Colonic mucosa (tissue), 4 donors: ENCODE measurements around the gene PLIN5. TPM values are rescaled to one million over a fixed set of nuclear protein-coding genes. Genes with fewer than 3 reads are reported as not detected.

Source experiments
- DNase-seq: peaks from one replicate; pipeline ENCODE4 v3.0.0-alpha.2; 2020
- H3K27ac ChIP-seq: fragments of 200-600 bp; one replicate; pipeline ENCODE4 v1.8.0; 2021
- H3K27me3 ChIP-seq: fragments of 200-600 bp; one replicate; pipeline ENCODE4 v1.8.0; 2021
- H3K36me3 ChIP-seq: fragments of 200-600 bp; one replicate; pipeline ENCODE4 v1.8.0; 2021
- H3K4me1 ChIP-seq: fragments of 200-600 bp; one replicate; pipeline ENCODE4 v1.8.0; 2021; ENCODE audit warnings: mild to moderate bottlenecking
- H3K4me3 ChIP-seq: fragments of 200-600 bp; one replicate; pipeline ENCODE4 v1.8.0; 2021
- H3K9ac ChIP-seq, 2 donors: one replicate each; pipeline ENCODE4 v1.7.0; 2013; ENCODE audit warnings: control low read depth in 2 of 2, low read depth in 2 of 2, low read length in 2 of 2
- H3K9me3 ChIP-seq: fragments of 200-600 bp; one replicate; pipeline ENCODE4 v1.8.0; 2021
- intact Hi-C: fragments of 100-400 bp; cut with DNase I; formaldehyde crosslinking; loops from one replicate; pipeline ENCODE4 v1.14.1; 2022
- total RNA-seq, 2 donors: library from RNA; stranded (reverse); fragmentation: NEBNext Ultra II Directional in 1 of 2; extraction: Animal tissue kit (Norgen Biotek cat#: 25700) in 1 of 2; gene quantifications; one replicate each; pipeline ENCODE4 v1.2.1, GENCODE V29; 2021
- TF ChIP-seq, protein P1 (sequence below): fragments of 200-600 bp; IDR thresholded peaks from one replicate; pipeline ENCODE4 v1.8.0; 2022; ENCODE audit warnings: antibody characterized with exemption, mild to moderate bottlenecking
- donor health status: healthy.
- donor health status: DM: no; HTN: no; CAD: no.
- donor health status: DM: no; HTN: no; CAD: no.

PLIN5 gene
- total RNA-seq, 2 donors from 2014 or later = 2.0 to 3.5 TPM

DNA sequence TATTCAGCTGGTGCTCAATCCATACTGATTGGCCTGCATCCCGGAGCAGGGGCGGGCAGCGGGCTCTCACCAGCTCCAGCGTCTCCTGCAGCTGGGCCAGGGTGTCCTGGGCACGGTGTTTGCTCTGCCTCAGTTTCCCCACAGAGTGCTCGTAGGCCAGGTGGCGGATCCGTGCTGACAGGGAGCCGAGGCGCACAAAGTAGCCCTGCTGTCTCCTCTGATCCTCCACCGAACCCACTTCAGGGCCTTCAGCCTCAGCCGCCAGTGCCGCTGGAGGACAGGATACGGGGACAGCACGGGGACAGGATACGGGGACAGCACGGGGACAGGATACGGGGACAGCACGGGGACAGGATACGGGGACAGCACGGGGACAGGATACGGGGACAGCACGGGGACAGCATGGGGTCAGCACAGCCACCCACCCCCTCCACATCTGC lies 9.4 kb downstream of the PLIN5 start:
- Histone ChIP-seq H3K27ac (no peak overlapping the region), H3K36me3 (no peaks in the 10 kb centered on the region), H3K9me3 (no peaks in the 10 kb centered on the region), H3K9ac (no peak overlapping the region), H3K4me3 (no peak overlapping the region), H3K4me1 (no peaks in the 10 kb centered on the region), H3K27me3 (no peaks in the 10 kb centered on the region)
- TF ChIP-seq, protein P1, sequence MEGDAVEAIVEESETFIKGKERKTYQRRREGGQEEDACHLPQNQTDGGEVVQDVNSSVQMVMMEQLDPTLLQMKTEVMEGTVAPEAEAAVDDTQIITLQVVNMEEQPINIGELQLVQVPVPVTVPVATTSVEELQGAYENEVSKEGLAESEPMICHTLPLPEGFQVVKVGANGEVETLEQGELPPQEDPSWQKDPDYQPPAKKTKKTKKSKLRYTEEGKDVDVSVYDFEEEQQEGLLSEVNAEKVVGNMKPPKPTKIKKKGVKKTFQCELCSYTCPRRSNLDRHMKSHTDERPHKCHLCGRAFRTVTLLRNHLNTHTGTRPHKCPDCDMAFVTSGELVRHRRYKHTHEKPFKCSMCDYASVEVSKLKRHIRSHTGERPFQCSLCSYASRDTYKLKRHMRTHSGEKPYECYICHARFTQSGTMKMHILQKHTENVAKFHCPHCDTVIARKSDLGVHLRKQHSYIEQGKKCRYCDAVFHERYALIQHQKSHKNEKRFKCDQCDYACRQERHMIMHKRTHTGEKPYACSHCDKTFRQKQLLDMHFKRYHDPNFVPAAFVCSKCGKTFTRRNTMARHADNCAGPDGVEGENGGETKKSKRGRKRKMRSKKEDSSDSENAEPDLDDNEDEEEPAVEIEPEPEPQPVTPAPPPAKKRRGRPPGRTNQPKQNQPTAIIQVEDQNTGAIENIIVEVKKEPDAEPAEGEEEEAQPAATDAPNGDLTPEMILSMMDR = no peak
- DNase-seq = no peak
- intact Hi-C loops = no loop called here

DNA sequence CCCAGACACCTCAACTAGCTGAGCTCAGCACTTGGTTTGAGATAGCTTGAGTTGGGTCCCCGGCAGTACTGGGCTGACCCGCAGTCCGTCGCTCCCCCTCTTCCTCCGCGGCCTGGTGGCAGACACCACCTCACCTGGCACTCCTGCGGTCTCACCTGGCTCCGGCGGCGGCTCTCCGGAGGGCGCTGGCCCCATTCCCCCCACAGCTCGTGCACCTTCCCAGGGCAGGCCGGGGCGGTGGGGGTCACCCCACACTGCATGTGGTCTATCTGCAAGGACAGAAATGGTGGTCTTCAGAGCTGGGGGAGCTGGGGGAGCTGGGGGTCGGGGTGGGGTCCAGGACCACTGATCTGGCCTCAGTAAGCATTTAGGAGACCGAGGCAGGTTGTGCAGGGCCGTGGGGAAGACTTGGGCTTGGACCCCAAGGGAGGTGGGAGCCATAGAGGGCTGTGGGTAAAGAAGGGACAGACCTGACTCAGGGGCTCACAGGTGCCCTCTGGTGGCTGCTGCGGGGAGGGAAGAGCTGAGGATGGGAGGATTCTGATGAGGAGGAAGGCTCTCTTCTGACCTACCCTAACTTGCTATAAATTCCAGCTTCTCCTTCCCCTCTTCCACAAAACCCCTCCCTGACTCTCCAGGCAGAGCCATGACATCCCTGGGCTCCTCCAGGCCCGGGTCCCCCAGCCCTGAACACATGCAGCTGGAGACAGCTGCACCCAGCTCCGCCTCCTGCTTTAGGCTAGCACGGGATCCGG lies 10.0 kb downstream of the PLIN5 start:
- peak; percentile 73 for DNase-seq
- no peaks in the 10 kb centered on the region for H3K4me1 ChIP-seq
- no peaks in the 10 kb centered on the region for H3K36me3 ChIP-seq
- no peaks in the 10 kb centered on the region for H3K27me3 ChIP-seq
- H3K9ac ChIP-seq = no peak overlapping the region
- no peaks in the 10 kb centered on the region for H3K9me3 ChIP-seq
- TF ChIP-seq, protein P1 = peak; percentile 73
- H3K4me3 ChIP-seq = no peak overlapping the region
- no peak overlapping the region for H3K27ac ChIP-seq
- intact Hi-C loops = no loop called here

DNA sequence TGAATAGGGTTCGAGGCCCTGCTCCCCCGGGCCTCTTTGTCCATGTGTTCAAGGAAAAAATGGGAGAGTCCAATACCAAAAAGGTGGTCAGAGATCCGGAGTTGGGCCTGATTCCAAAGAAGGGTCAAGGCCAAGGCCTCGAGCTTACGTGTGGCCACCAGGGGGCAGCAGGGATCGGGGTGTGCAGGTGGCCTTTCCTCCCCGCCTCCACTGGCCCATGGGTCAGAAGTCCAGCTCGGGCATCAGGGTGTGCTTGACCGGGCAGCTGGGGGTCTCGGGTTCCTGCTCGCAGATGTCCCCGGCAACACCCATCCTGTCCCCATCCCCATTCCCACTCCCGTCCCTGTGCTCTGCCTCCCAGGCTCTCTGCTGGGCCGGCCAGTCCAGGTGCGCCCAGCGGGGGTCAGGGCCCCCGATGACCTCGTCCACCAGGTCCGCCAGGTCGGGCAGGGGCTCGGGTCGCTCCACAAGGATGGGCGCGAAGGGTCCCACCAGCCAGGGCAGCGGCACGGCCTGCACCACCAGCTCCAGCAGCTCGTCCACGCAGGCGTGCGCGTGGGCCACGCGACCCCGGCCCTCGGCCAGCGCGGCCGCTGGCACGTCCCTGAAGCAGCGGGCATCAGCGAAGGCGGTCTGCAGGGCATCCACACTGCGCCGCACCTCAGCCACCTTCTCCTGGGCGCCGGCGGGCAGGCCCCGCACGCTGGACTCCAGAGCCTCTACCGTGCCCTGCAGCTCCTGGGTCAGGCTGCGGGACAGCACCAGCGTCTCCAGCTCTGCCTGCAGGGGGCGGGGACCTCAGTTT lies 11.5 kb downstream of the PLIN5 start:
- Histone ChIP-seq H3K4me3 (no peak overlapping the region), H3K9ac (no peak overlapping the region), H3K27me3 (no peaks in the 10 kb centered on the region), H3K9me3 (no peaks in the 10 kb centered on the region), H3K27ac (no peak overlapping the region), H3K4me1 (no peaks in the 10 kb centered on the region), H3K36me3 (no peaks in the 10 kb centered on the region)
- DNase-seq = peak; percentile 55
- intact Hi-C loops = no loop called here
- TF ChIP-seq, protein P1 = peak; percentile 56

DNA sequence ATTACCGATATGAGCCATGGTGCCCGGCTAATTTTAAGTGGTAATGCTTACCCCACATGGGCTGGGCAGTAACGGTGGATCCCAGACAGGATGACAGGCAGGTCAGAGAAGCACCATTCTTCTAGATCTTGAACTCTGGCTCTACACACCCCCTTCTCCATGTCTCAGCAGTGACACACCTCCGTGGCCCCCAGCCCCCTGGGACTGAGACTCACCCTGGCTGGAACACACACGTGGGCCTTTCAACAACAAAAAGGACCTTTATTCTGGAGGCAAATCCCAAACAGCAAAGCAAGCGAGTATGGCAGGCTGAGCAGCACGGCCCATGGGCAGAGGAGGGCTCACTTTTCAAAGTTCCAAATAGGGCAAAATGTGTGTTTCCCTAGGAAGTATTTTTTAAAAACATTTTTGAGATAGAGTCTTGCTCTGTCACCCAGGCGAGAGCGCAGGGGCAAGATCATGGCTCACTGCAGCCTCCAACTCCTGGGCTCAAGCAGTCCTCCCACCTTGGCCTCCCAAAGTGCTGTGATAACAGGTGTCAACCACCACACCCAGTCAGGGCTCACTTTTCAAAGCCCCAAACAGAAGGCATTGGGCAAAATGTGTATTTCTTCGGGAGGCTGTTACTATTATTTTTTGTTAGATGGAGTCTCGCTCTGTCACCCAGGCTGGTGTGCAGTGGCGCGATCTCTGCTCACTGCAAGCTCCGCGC lies 12.6 kb downstream of the PLIN5 start:
- H3K9me3 ChIP-seq = no peaks in the 10 kb centered on the region
- H3K36me3 ChIP-seq = no peaks in the 10 kb centered on the region
- TF ChIP-seq, protein P1 = no peak
- H3K27me3 ChIP-seq = no peaks in the 10 kb centered on the region
- H3K4me1 ChIP-seq = no peaks in the 10 kb centered on the region
- no peak overlapping the region for H3K27ac ChIP-seq
- H3K4me3 ChIP-seq = no peak overlapping the region
- H3K9ac ChIP-seq = no peak overlapping the region
- DNase-seq = no peak
- intact Hi-C loops = no loop called here

DNA sequence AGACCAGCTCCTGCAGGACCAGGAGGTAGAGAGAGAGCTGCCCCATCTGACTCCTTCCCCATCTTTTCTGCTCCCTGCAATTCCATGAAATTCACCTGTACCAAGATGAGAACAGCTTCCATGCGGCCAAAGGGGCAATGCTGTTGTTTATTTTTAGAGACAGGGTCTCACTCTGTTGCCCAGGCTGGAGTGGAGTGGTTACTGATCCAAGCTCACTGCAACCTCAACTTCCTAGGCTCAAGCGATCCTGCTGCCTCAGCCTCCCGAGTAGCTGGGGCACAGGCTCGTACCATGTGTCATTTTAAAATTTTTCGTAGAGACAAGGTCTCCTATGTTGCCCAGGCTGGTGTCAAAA lies 13.2 kb downstream of the PLIN5 start:
- H3K27me3 ChIP-seq = no peaks in the 10 kb centered on the region
- H3K27ac ChIP-seq = no peak overlapping the region
- H3K36me3 ChIP-seq = no peaks in the 10 kb centered on the region
- intact Hi-C loops = no loop called here
- no peak overlapping the region for H3K9ac ChIP-seq
- H3K9me3 ChIP-seq = no peaks in the 10 kb centered on the region
- DNase-seq = no peak
- H3K4me1 ChIP-seq = no peaks in the 10 kb centered on the region
- TF ChIP-seq, protein P1 = no peak
- H3K4me3 ChIP-seq = no peak overlapping the region
